Smooth muscle cell (in vitro differentiated cells): Measurements from ENCODE around the gene MAS1. TPM values are rescaled to one million over a fixed set of nuclear protein-coding genes. Genes with fewer than 3 reads are reported as not detected.

Experiments used
- DNase-seq: peaks from one replicate; lab custom pipeline; 2025; ENCODE audit not compliant: unreplicated experiment; lab: John Stamatoyannopoulos, UW
- H2AFZ ChIP-seq: fragments of 200-600 bp; sonication (generic); 2 replicates; pipeline ENCODE4 v1.6.0; 2016; ENCODE audit warnings: antibody characterized with exemption, low read depth, mild to moderate bottlenecking
- H3F3A ChIP-seq: fragments of 200-600 bp; sonication (generic); 2 replicates; pipeline ENCODE4 v1.6.0; 2017; ENCODE audit warnings: antibody characterized with exemption, low read depth
- H3K27ac ChIP-seq: fragments of 200-600 bp; sonication (generic); 2 replicates; pipeline ENCODE4 v1.5.1; 2016; ENCODE audit warnings: low read depth, mild to moderate bottlenecking
- H3K27me3 ChIP-seq: fragments of 200-600 bp; sonication (generic); 2 replicates; pipeline ENCODE4 v1.6.1; 2016; ENCODE audit warnings: low read depth, mild to moderate bottlenecking
- H3K36me3 ChIP-seq: fragments of 200-600 bp; sonication (generic); 2 replicates; pipeline ENCODE4 v1.5.1; 2016; ENCODE audit warnings: low read depth
- H3K4me1 ChIP-seq: fragments of 200-600 bp; sonication (generic); 2 replicates; pipeline ENCODE4 v1.5.1; 2016; ENCODE audit warnings: low read depth
- H3K4me2 ChIP-seq: fragments of 200-600 bp; sonication (generic); 2 replicates; pipeline ENCODE4 v1.6.0; 2016; ENCODE audit warnings: mild to moderate bottlenecking
- H3K4me3 ChIP-seq: fragments of 200-600 bp; sonication (generic); 2 replicates; pipeline ENCODE4 v1.5.1; 2016; ENCODE audit warnings: mild to moderate bottlenecking
- H3K79me2 ChIP-seq: fragments of 200-600 bp; sonication (generic); 2 replicates; pipeline ENCODE4 v1.6.0; 2016; ENCODE audit warnings: low read depth, mild to moderate bottlenecking
- H3K9ac ChIP-seq: fragments of 200-600 bp; sonication (generic); 2 replicates; pipeline ENCODE4 v1.6.0; 2016; ENCODE audit warnings: low read depth
- H3K9me3 ChIP-seq: fragments of 200-600 bp; sonication (generic); replicated peaks from 2 replicates; pipeline ENCODE4 v1.5.1; 2016; ENCODE audit warnings: low read depth
- H4K20me1 ChIP-seq: fragments of 200-600 bp; sonication (generic); 2 replicates; pipeline ENCODE4 v1.6.0; 2016; ENCODE audit warnings: low read depth
- WGBS: methylation state at CpG from one replicate; pipeline ENCODE4 v1.1.7; 2016; ENCODE audit warnings: low lambda C conversion rate; 5-methylcytosine and 5-hydroxymethylcytosine counted together
- polyA plus RNA-seq: library from polyadenylated mRNA; unstranded; fragments of >200 nt; fragmentation: Nextera tagmentation; extraction: Ambion mirVana; gene quantifications from 2 replicates; pipeline ENCODE4 v1.2.1, GENCODE V29; 2016
- total RNA-seq: library from RNA; depleted of rRNA; stranded (reverse); fragments of >200 nt; gene quantifications from 2 replicates; pipeline ENCODE4 v1.2.3, GENCODE V29; 2014
- TF ChIP-seq, protein P1 (sequence below): fragments of 200-600 bp; sonication (generic); IDR thresholded peaks from 2 replicates; pipeline ENCODE4 v1.5.1; 2017; ENCODE audit warnings: borderline replicate concordance, mild to moderate bottlenecking, antibody characterized with exemption; ENCODE audit not compliant: insufficient read depth, poor library complexity, severe bottlenecking

MAS1 gene
- total and polyA plus RNA-seq, 2 experiments from 2014 or later = not detected

DNA sequence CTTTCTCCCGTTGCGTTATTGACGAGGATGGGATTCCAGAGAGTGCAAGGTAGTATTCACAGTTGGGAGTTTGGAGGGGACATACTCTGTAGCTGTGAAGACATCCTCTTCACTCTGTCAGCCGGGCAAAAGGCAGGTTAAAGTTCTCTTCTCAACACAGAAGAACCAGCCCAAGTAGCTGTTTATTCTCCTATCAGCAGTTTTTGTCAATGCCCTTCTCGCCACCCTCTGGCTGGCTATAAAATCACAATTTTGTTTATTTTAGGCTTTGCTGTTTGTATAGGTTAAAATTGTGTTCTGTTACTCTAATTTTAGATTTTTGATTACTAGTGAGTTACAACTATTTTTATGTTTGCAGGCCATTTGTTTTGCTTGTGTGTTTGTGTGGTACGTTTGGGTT, 37.9 kb upstream of the MAS1 start:
- no peaks in the 10 kb centered on the region for H3K27me3 ChIP-seq
- H3K4me2 ChIP-seq = no peak overlapping the region
- H3K9ac ChIP-seq = no peak overlapping the region
- no peaks in the 10 kb centered on the region for H4K20me1 ChIP-seq
- WGBS = 72% methylated on average over 6 of the region's 6 CpGs
- H3K4me3 ChIP-seq = no peak overlapping the region
- no peaks in the 10 kb centered on the region for H3K9me3 ChIP-seq
- no peaks in the 10 kb centered on the region for H3K36me3 ChIP-seq
- no peak for DNase-seq
- TF ChIP-seq, protein P1, sequence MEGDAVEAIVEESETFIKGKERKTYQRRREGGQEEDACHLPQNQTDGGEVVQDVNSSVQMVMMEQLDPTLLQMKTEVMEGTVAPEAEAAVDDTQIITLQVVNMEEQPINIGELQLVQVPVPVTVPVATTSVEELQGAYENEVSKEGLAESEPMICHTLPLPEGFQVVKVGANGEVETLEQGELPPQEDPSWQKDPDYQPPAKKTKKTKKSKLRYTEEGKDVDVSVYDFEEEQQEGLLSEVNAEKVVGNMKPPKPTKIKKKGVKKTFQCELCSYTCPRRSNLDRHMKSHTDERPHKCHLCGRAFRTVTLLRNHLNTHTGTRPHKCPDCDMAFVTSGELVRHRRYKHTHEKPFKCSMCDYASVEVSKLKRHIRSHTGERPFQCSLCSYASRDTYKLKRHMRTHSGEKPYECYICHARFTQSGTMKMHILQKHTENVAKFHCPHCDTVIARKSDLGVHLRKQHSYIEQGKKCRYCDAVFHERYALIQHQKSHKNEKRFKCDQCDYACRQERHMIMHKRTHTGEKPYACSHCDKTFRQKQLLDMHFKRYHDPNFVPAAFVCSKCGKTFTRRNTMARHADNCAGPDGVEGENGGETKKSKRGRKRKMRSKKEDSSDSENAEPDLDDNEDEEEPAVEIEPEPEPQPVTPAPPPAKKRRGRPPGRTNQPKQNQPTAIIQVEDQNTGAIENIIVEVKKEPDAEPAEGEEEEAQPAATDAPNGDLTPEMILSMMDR = no peak
- H3K4me1 ChIP-seq = no peaks in the 10 kb centered on the region
- no peaks in the 10 kb centered on the region for H3F3A ChIP-seq
- no peaks in the 10 kb centered on the region for H3K79me2 ChIP-seq
- H2AFZ ChIP-seq = no peak overlapping the region
- H3K27ac ChIP-seq = no peak overlapping the region

DNA sequence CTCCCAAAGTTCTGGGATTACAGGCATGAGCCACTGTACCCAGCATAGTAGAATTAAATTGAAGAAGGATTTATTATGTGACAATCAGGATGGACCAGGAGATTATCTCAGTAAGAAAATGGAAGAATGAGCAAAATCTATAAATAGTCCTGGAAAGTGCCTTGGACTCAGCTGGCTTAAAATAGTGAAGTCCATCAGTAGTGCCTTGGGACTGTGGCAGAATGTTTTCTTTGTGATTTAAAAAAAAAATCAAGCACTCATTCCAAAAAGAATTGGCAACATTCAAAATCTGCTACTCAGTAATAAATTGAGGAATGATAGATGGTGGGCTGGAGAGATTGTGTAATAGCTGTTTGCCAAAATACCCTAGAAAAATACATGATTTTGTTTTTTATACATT, 37.0 kb upstream of the MAS1 start:
- Histone ChIP-seq H3K4me1 (no peaks in the 10 kb centered on the region), H3K36me3 (no peaks in the 10 kb centered on the region), H3K9me3 (no peaks in the 10 kb centered on the region), H3K4me3 (no peak overlapping the region), H3K79me2 (no peaks in the 10 kb centered on the region), H3K27me3 (no peaks in the 10 kb centered on the region), H3K27ac (no peak overlapping the region), H3K4me2 (no peak overlapping the region), H4K20me1 (no peaks in the 10 kb centered on the region), H3F3A (no peaks in the 10 kb centered on the region), H3K9ac (no peak overlapping the region), H2AFZ (no peak overlapping the region)
- DNase-seq = no peak
- TF ChIP-seq, protein P1 = no peak

DNA sequence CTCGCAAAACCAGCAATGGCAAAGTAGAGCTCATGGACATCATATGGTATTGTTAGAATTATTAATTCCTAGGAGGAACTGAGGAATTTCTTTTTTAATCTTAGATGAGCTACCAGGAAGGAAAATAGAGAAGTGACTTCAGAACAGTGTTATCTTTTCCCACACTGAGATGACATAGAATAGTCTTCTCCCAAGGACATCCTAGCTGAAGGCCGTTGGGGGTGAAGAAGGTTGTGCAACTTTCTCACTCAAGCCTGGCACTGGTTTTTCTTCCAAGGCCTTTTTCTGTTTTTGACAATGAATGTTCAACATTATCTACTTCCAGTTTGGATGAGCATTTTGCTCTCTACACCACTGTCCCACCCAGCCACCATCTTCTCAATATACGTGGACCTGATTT, 35.8 kb upstream of the MAS1 start:
- H3K9me3 ChIP-seq = no peaks in the 10 kb centered on the region
- no peak overlapping the region for H3K4me2 ChIP-seq
- H3K9ac ChIP-seq = no peak overlapping the region
- H3K4me3 ChIP-seq = no peak overlapping the region
- H3K4me1 ChIP-seq = no peaks in the 10 kb centered on the region
- TF ChIP-seq, protein P1 = no peak
- no peaks in the 10 kb centered on the region for H3K27me3 ChIP-seq
- 91% methylated on average over 3 of the region's 3 CpGs for WGBS
- H3K27ac ChIP-seq = no peak overlapping the region
- DNase-seq = no peak
- H3K79me2 ChIP-seq = no peaks in the 10 kb centered on the region
- H4K20me1 ChIP-seq = no peaks in the 10 kb centered on the region
- no peaks in the 10 kb centered on the region for H3F3A ChIP-seq
- H2AFZ ChIP-seq = no peak overlapping the region
- no peaks in the 10 kb centered on the region for H3K36me3 ChIP-seq

DNA sequence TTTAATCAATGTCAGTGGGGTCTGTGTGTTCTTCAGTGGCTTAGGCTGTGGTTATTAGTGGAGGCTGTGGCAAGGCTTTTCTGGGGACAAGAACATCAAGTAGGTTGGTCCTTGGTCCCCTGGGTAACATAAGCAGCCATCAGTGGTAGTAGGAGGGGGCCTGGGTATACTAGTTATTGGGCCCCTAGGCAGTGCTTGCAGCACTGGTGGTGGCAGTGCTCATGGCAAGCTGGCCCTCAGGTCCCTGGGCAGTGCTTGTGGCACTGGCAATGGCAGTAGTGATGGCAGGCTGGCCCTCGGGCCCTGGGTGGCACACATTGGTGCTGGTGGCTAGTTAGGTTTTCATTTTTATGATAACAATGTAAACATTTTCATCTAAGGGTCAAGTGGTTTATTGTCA, 32.5 kb upstream of the MAS1 start:
- Histone ChIP-seq H3K4me3 (no peak overlapping the region), H3K79me2 (no peaks in the 10 kb centered on the region), H3K9ac (no peak overlapping the region), H3K9me3 (no peaks in the 10 kb centered on the region), H3K27ac (no peak overlapping the region), H2AFZ (no peak overlapping the region), H3K27me3 (no peaks in the 10 kb centered on the region), H3K4me1 (no peaks in the 10 kb centered on the region), H3K4me2 (no peak overlapping the region), H3F3A (no peaks in the 10 kb centered on the region), H3K36me3 (no peaks in the 10 kb centered on the region), H4K20me1 (no peaks in the 10 kb centered on the region)
- 91% methylated on average over 1 of the region's 1 CpG for WGBS
- DNase-seq = no peak
- TF ChIP-seq, protein P1 = no peak
